ENCODE results near the gene UNC13A.

DNA sequence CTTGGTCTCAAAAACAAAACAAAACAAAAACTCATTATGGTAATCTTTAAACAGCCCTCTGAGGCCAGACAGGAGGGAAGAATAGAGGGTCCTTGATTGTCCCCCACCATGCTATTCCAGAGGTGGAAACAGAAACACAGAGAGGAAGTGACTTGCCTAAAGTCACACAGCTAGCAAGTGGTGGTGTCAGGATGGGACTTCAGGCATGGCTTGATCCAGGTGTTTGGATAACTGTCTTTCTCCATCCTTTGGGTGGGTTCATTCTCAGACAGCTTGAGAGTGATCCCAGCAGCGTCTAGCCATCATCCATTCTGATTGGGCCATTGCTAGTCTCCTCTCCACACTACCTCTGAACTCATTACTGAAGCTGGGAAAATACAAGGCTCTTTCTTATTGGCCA lies 120.2 kb downstream of the UNC13A start:
- no peak for TF ChIP-seq TAF1 (IDR thresholded peaks at IDR 0.05; ENCODE audit: low read depth)
- TF ChIP-seq POLR2AphosphoS5 (IDR thresholded peaks at IDR 0.05): no peak
- TF ChIP-seq, protein P1, sequence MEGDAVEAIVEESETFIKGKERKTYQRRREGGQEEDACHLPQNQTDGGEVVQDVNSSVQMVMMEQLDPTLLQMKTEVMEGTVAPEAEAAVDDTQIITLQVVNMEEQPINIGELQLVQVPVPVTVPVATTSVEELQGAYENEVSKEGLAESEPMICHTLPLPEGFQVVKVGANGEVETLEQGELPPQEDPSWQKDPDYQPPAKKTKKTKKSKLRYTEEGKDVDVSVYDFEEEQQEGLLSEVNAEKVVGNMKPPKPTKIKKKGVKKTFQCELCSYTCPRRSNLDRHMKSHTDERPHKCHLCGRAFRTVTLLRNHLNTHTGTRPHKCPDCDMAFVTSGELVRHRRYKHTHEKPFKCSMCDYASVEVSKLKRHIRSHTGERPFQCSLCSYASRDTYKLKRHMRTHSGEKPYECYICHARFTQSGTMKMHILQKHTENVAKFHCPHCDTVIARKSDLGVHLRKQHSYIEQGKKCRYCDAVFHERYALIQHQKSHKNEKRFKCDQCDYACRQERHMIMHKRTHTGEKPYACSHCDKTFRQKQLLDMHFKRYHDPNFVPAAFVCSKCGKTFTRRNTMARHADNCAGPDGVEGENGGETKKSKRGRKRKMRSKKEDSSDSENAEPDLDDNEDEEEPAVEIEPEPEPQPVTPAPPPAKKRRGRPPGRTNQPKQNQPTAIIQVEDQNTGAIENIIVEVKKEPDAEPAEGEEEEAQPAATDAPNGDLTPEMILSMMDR (IDR thresholded peaks at IDR 0.05; ENCODE audit: poor library complexity, severe bottlenecking): no peak
- no peak for TF ChIP-seq RAD21 (conservative IDR thresholded peaks at IDR 0.05)
- TF ChIP-seq EZH2 (IDR thresholded peaks at IDR 0.05; ENCODE audit: borderline replicate concordance, insufficient read depth, low read length, poor library complexity, severe bottlenecking): no peak

Data from neural cell (in vitro differentiated cells).